NCI-H1417 treated with DMSO at 0.1 percent for 48 hours (cell line): ENCODE measurements around the gene TTLL10.
"Not testable (repeated sequence)": the region's sequence is repeated elsewhere in the genome, so short reads cannot be mapped to it uniquely, and the experiment has no call there.

Experiments used
- DNase-seq: peaks from one replicate; lab custom pipeline; 2025; lab: John Stamatoyannopoulos, UW

The TTLL10 gene

GRCh38 chr1:1173061-1173792, 453 bp upstream of the TTLL10 start:
- DNase-seq, result no peak

DNA sequence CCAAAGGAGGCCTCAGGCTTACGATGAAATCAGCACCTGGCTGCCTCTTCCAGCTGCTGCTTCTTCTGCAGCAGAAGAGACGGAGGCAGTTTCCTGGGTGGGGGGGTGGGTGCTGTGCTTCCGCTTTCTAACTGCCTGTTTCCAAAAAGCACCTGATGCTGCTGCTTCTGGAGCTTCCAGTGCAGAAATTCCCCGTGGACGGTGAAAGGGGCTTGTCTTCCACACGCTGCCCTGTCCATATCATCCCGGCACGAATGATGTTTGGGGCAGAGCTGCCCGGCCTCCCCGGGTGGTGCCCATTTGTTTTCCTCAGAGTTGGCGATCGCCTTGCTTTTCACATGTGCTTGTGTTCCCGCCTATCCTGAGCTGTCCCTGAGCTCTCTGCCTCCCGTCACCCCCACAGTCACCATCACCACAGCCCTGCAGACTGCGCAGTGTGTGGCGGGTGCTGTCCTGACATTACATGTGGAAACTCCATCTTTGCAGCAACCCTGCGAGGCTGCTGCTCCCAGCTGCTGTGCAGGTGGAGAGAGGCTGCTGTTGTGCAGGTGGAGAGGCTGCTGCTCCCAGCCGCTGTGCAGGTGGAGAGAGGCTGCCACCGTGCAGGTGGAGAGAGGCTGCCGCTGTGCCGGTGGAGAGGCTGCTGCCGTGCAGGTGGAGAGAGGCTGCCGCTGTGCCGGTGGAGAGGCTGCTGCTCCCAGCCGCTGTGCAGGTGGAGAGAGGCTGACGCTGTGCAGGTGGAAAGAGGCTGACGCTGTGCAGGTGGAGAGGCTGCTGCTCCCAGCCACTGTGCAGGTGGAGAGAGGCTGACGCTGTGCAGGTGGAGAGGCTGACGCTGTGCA, 1.8 kb downstream of the TTLL10 start:
- DNase-seq, result no peak

GRCh38 chr1:1176063-1176761, 2.5 kb downstream of the TTLL10 start:
- DNase-seq, result not testable (repeated sequence)

DNA sequence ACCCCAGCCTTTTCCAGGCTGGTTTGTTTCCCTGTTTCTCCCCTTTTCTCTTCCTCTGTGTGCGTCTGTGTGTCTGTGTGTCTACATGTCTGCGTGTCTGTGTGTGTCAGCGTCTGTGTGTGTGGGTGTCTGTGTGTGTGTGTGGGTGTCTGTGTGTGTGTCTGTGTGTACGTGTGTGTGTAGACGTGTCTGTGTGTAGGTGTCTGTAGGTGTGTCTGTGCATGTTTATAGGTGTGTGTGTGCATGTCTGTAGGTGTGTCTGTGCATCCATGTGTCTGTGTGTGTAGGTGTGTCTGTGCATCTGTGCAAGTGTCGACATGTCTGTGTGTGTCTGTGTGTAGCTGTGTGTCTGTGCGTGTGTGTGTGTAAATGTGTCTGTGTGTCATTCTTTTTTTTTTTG, 3.3 kb downstream of the TTLL10 start:
- no peak for DNase-seq

- DNase-seq, result no peak
These were observed 3.9 kb downstream of the TTLL10 start for GRCh38 chr1:1177452-1178206.

DNA sequence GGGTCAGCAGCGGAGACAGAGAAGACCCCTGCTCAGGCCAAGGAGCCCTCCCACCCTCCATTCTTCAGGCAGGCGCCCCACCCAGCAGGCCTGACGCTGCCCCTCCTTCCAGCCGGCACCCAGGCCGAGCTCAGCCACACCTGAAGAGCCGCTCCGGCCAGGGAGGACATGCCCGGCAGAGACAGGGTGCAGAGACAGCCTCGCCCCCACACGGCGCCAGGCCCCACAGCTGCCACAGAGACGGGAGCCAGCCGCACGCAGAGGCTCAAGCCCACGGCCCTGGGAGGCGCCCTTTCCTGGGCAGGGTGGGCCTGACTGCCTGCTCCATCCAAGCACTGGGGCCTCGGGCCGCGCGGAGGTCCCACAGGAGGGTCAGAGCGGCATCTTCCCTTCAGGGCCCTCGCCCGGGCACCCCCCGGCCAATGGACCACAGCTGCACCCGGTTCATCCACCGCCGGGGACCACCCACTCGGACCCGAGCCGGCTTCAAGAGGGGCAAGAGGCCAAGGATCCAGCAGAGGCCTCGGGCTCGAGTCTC, 5.2 kb downstream of the TTLL10 start:
- no peak for DNase-seq

- DNase-seq, result no peak
These were observed 5.8 kb downstream of the TTLL10 start for GRCh38 chr1:1179346-1179982.

DNA sequence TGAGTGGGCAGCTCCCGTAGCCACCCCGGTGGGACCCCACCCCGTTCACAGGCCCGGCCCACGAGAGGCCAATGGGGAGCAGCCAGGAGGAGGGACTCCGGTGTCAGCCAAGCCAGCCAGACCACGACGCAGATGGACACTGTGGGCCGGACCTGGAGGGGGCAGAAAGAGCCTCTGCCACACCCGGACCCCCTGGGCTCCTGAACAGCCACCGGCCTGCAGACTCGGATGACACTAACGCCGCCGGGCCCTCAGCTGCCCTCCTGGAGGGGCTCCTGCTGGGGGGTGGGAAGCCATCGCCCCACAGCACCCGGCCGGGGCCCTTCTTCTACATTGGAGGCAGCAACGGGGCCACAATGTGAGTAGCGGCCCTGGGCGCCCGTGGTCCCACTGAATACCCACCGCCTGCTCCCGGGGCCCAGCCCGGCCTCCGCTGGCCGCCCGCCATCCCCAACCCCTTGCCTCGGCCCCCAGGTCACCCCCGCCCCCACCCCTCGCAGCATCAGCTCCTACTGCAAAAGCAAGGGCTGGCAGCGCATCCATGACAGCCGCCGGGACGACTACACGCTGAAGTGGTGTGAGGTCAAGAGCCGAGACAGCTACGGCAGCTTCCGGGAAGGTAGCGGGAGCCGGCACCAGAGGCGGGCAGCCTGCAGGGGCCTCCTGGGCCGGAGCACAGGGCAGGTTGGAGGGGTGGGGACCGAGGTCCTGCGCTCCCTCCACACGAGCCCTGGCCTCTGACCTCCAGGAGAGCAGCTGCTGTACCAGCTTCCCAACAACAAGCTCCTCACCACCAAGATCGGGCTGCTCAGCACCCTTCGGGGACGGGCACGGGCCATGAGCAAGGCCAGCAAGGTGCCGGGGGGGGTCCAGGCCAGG, 6.5 kb downstream of the TTLL10 start:
- no peak for DNase-seq

DNA sequence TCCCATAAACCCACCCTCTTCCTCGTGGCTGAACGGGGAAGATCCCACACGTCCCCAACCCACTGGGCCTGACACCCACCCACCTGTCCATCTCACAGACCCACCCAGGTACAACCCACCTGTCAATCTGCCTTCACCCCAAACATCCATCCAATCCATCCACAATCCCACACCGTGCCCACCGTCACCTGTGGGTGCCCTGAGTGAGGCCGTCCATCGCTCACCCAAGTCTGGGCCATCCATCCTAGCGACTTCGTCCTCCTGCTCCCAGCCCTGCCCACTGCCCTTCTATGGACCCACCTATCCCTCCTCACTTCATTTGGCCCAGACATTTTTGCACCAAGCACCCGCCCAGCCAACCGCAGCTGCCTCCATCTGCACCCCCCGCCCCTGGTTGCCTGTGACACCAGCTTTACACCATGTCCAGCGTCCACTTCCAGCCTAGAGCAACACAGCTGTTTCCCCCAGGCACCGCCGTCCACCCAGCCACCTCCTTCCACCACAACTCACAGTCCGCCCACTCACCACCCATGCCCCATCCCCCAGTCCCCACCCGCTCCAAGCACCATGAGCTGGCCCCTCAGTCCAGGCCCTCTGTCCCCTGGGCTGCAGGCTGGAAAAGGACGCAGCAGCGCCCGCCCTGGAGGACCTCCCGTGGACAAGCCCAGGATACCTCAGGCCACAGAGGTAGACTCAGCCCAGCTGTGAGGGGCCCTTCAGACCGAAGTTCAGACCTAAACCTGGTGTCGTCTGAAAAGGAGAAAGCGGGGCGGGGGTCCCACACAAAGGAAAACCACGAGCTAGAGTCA, 7.7 kb downstream of the TTLL10 start:
- DNase-seq, result no peak

- DNase-seq, result no peak
These were observed 8.3 kb downstream of the TTLL10 start for GRCh38 chr1:1181938-1182410.

- DNase-seq, result no peak
These were observed 9.0 kb downstream of the TTLL10 start for GRCh38 chr1:1182491-1183220.

DNA sequence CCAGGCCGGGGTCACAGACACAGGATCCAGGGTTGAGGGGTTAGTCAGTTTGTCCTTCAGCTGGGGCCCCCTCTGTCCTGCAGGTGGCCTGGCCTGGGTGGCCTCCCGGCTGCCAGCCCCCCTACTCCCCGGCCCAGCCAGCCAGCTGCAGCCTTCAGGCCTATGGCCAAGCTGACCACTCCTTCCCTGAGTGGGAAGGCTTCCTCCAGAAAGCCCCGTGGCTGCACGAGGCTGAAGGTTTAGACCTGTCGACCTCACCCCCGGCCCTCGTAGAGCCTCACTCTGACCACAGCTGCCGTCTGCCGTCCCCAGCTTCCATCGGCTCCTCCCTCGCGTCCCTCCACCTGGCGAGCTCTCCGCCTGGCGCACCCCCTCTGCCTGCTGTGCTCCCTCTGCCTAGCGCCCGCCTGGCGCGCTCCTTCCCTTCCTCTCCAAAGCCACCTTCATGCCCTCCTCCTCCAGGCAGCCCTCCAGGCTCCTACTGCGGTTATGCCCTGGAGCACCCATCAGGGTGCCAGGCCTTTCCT, 9.6 kb downstream of the TTLL10 start:
- no peak for DNase-seq

DNA sequence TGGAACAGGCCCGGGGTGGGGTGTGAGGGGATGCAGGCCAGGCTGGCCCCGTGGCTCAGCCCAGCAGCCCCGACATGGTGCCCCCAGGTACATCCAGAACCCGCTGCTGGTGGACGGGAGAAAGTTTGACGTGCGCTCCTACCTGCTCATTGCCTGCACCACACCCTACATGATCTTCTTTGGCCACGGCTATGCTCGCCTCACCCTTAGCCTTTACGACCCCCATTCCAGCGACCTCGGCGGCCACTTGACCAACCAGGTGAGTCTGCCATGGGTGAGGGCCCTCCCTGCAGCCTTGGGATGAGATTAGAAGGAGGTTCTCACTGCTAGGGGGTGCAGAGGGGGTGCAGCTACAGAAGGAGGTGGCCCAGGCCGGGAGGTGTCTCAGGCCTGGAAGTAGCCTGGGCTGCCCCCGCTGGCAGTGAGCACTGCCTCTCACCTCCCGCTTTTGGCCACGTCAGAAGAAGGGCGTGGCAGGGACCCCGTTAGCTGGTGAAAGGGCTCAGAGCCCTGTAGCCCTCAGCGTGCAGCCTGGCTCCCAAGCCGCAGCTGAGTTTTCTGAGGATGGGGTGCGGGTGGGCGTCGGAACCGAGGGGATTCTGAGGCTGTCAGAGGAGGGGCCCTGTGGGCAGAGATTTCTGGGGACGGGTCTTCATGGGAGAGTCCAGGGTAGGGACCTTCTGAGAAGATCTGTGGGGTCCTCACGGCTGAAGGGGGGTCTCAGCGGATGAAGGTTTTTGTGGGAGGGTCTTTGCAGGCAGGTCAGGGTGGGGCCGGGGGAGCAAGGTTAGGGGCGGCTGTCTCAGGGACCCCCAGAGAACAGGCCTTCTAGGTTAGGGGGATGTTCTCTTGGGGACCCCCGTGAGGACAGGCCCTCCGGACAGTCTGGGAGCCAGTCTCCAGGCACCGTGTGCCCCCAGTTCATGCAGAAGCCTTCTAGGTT, 10.4 kb downstream of the TTLL10 start:
- DNase-seq, result no peak

DNA sequence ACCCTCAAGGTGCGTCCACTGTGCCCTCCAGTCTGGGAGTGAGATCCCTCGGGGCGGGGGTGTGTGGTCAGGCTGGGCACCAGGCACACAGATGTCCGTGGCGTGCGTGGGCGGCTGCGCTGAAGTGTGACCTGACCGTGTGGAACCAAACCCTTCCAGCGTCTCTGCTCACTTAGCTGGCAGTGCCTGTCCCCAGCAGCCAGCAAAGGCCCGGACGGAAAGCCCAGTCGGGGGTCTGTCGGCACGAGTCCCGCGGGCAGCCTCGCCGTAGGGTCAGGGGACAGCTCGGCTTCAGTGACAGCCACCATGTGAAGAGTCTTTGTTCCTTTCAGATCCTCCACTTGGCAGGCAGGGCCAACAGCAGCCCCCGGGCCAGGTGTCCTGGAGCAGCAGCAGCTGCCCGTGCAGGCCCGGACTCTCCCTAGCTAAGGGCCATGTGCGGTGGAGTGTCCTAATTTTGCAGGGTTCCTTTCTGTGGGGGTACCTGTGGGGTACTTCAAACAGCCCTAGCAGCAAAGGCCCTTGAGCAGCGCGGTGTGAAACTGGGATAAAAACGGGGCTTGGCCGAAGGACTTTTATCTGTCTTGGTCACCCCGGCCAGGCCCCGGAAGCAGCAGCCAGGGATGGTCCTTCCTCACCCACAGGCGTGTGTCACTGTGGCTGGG, 11.6 kb downstream of the TTLL10 start:
- no peak for DNase-seq

GRCh38 chr1:1187938-1188337, 14.3 kb downstream of the TTLL10 start:
- no peak for DNase-seq

DNA sequence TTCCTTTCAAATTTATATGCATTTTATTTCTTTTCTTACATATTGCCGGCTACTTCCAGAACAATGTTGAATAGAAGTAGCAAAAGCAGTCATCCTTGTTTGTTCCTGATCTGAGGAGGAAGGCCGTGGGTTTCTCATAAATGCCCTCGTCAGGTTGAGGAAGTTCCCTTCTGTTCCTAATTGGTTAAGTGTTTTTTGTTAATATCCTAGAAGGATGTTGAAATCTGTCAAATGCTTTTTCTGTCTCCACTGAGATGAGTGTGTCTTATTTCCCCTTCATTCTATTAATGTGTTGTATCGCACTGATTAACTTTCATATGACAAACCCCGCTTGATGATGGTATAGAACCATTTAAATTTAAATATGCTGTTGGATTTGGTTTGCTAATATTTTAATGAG, 15.4 kb downstream of the TTLL10 start:
- no peak for DNase-seq

- DNase-seq, result no peak
These were observed 18.1 kb downstream of the TTLL10 start for GRCh38 chr1:1191734-1192133.
